Fibroblast of skin of right biceps (primary cell): Measurements from ENCODE around the gene DGLUCY.
"Not testable (repeated sequence)": the region's sequence is repeated elsewhere in the genome, so short reads cannot be mapped to it uniquely, and the experiment has no call there.

Experiments
- DNase-seq: peaks from one replicate; pipeline ENCODE4 v3.0.0-alpha.2; 2013

DGLUCY gene

DNA sequence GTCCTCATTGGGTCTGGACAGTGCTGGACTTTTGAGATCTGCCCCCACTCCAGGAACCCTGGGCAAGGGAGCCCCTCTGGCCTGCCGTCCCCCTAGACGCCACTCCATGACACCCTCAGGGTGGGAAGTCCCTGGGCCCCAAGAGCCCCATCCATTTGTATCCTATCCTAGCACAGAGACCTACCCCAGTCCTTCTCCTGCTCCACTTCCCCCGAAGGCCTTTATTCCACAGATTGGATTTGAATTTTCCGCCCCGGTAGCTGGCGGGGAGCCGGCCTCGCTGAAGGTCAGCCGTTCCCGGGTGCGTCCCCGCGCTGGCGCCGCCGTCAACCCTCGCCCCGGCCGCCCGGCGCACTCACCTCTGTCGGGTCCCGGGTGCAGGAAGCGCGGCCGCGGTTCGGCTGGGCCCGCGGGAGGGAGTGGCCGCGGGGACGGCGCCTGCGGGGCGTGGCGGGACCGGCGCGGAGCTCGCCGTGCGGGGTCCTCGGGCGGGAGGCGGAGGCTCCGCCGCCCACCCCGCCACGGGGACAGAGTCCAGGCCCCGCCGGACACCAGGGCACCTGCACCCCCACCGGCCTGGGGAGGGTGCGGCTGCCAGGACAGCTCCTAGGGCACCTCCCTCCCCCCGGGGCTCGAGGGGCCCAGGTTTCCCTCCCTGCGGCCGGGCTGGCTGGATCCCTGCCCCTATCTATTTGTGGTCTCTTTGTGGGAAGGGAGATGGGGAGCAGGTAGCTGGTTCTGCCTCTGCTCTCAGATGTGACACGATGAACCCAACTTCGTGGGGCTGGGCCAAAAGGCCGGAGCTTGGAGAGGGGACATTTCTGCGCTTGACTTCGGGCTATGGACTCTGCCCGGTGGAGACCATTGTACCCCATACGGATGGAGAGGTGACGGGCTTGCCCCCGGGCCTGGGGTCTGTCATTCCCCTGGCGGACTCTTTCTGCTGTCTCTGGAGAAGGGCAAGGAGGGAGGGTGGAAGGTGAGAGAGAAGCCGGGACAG is 150.6 kb downstream of the DGLUCY start:
- DNase-seq: no peak

GRCh38 chr14:91265404-91265803 is 151.5 kb downstream of the DGLUCY start:
- no peak for DNase-seq

DNA sequence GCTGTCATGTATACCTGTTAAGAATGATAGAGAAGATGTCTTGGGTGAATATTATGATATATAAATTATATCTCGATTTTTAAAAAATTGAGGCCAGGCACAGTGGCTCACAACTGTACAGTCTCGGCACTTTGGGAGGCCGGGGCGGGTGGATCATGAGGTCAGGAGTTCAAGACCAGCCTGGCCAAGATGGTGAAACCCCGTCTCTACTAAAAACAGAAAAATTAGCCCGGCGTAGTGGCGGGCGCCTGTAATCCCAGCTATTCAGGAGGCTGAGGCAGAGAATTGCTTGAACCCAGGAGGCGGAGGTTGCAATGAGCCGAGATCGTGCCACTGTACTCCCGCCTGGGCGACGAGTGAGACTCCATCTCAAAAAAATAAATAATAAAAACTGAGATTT is 152.4 kb downstream of the DGLUCY start:
- DNase-seq: not testable (repeated sequence)

DNA sequence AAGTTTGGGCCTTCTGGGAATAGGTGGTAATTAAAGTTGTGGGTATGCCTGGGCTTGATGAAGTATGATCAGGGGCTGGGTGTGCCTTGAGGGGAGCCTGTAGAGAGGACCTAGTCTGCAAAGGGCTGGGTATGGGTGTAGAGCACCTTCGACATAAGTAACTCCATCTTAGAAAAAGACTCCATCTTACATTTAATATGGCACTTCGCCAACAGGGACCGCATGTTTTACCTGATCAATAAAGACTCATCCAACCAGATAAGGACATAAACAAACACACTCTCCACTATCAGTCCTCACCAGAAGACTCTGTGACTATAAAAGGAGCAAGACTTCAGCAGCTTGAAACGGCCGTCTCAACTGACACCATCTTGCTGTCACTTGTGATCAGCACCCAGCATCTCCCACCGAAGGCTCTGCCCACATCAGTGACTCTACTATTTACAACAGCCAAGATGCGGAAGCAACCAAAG is 154.1 kb downstream of the DGLUCY start:
- DNase-seq: no peak

DNA sequence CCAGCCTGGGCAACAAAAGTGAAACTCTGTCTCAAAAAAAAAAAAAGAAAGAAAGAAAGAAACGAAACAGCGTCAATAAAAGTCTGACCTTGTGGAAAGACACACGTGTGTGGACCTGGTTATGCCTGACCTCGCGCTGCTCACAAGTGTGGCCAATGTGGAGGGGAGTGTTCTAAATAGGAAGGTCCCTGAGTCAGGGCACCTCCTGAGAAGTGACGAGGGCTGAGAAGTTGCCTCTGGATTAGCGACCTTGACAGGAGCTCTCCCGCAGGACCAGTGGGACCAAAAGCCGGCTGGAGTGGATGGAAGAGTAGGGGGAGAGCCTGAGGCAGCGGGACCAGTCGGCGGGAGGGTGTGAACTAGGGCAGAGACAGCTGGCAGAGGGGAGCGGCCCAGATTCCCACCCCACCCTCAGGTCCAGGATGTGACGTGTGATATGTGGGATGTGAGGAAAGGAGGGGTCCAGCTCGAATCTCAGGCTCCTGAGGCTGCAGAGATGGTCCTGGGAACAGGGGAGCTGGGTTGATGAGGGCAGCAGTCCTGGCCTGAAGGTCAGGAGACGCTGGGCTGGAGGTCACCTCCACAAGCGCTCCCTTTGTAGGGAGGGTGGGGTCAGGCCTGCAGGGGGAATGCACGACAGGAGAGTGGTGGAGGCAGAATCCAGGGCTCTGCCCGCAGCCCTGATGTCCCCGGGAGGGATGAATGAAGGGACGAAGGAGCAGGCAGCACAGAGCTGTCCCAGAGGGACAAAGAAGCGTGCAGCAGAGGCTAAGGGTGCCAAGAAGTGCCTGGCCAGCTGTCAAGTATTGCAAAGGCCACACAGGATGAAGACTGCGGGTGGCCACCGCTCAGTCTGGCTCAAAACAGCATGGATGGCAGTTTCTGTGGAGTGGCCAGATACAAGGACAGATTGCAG is 155.5 kb downstream of the DGLUCY start:
- no peak for DNase-seq

DNA sequence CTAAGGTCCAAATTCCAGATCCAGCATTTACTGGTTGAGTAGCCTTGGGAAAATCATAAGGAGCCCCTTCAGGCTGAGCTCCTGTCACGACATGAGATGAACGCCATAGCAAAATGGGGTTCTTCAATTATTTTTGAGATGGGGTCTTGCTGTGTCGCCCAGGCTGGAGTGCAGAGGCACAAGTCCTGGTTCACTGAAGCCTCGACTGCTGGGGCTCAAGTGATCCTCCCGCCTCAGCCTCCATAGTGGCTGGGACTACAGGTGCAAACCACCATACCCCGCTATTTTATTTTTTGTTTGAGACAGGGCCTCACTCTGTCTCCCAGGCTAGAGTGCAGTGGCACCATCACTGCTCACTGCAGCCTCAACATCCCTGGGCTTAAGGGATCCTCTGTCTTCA is 156.3 kb downstream of the DGLUCY start:
- no peak for DNase-seq

GRCh38 chr14:91270619-91271018 is 156.7 kb downstream of the DGLUCY start:
- DNase-seq: no peak

DNA sequence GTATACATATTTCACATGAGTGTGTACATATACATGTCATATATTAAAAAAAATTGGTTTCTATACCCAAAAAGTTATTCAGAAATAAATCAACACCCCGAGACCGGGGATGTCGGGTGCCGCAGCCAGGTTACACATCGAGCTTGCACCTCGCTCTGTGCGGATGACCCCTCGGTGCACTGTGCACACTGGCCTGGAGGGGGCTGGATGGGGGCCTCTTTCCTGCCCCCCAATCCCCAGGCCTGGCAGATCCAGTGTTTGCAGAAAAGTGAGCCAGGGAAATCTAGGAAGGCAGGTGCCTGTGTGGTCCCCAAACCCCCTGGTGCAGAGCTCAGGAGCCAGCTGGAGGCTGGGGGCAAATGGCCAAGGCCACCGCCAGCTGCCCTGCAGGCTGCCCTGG is 157.8 kb downstream of the DGLUCY start:
- no peak for DNase-seq

DNA sequence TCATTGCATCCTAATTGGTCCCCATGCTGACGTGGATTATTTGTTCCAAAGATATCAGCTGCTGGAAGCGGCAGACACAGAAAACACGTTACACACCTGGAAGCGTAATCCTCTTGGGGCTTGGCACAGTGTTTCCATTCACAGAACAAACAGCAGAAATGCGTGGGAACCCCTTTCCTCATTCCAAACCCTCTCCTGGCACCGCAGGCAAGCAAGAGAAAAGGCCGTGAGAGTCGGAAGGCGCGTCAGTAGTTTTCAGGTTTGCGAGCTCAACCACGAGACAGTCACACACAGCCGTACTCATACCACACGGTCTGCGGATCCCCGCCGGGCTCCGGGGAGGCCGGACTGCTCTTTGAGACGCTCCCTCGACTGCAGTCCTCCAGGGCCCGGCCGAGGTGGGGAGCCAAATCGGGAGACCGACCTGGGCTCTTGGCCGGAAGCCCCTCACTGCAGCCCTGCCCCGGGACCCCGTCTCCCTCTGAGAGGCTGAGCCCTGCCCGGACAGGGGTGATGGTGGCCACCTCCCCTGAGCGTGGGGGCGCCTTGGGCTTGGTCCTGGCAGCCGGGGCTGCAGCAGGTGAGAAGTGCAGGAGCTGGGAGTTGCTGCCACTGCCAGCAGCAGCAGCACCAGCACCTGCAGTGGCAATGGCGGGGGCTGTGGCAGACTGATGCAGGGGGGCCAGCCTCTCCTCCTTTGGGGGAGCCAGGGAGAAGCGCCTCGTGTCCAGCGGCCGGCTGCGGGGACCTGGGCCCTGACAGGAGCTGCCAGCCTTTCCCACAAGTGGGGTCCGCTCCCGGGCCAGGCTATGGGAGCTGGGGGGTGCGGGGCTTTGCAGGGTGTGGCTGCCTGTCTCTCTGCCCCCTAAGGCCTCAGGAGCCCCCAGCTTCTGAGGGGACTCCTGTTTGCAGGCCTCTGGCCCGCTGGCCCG is 158.7 kb downstream of the DGLUCY start:
- no peak for DNase-seq

DNA sequence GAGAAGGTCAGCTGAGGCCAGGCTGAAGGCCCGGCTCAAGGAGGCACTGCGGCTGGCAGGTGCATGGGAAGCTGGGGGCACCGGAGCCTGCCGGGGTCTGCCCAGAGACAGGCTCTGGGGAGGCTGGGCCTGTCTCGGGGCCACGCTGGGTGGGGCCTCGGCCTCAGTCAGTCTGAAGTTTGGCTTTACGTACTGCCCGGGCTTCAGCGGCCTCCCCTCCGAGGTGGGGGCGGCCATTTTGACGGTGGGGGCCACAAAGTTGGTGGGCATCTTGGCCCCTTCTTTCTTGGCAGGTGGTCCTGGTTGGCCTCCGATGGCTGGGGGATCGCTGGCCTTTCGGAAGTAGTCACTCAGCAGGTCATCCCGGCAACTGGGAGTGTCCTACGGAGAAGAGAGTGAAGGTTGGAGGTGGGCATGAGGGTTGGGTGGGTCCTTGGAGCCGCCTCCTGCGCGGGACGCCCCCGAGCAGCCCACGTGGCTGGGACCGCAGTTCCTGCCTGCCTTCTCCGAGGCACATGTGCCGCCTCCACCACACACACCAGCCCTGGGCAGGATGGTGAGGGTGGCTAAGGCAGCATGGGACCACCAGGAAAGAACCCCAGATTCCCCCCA is 159.5 kb downstream of the DGLUCY start:
- no peak for DNase-seq

GRCh38 chr14:91273885-91274273 is 160.0 kb downstream of the DGLUCY start:
- no peak for DNase-seq

DNA sequence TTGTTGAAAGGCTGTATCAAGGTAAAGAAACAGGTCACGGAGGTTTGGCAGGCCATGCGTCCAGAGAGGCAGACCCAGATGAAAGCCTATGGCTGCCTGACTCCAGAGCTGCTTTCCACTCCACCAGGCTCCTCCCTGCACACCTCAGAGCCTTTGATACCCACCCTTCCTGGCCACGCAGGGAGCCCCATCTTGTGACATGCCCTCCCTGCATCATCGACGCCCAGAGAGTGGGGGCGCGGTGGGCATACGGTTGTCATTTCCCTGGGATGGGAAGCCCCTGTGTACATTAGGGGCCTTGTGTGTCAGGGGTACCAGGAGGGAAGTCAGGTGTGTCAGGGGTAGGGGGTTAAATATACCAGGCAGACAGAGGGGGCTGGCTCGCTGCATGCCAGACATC is 160.9 kb downstream of the DGLUCY start:
- DNase-seq: no peak
